DMS79 (cell line): ENCODE results near the gene FRMD4A.

Experiments used
- DNase-seq: peaks from one replicate; lab custom pipeline; 2025; lab: John Stamatoyannopoulos, UW

FRMD4A gene

GRCh38 chr10:14330388-14331061 lies at the start of gene FRMD4A:
TSS of gene FRMD4A (minus strand) at chr10:14330924.
- DNase-seq = no peak

GRCh38 chr10:14379556-14380280 lies 49.0 kb upstream of the FRMD4A start:
- DNase-seq = no peak

GRCh38 chr10:14378387-14378960 lies 47.8 kb upstream of the FRMD4A start:
- DNase-seq = no peak

DNA sequence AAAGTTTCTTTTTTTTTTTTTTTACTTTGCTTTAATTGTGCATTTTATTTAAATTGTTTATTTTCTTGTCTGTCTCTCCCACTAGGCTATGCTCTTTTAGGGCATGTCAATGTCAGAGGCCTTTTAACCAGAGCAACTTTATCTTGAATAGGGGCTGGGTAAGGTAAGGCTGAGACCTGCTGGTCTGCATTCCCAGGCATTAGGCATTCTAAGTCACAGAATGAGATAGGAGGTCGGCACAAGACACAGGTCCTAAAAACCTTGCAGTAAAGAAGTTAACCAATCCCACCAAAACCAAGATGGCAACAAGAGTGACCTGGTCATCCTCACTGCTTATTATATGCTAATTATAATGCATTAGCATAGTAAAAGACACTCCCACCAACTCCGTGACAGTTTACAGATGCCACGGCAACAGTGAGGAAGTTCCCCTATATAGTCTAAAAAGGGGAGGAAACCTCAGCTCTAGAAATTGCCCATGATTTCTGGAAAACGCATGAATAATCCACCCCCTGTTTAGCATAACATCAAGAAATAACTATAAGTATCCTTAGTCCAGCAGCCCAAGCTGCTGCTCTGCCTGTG lies 47.0 kb upstream of the FRMD4A start:
- DNase-seq = no peak

- DNase-seq = no peak
Observed at GRCh38 chr10:14374745-14375445, 44.2 kb upstream of the FRMD4A start.

DNA sequence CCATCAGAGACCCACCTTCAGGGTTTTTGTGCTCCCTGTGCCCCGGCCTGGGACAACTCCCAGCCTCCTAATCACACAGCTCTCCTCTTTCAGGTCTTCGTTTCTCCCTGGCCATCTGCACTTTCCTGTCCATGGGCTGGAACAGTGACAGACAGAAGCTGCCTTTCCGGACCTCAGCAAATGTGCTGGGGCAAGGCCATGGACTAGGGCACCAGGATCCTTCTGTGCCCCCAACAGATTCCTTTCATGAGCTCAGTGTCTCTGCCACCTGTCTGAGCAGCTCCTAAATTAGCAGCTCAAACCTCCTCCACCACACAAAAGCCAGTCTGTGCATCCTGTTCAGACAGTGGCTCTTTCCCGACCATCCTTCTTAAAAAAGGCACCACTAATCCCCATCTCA lies 41.9 kb upstream of the FRMD4A start:
- no peak for DNase-seq

- no peak for DNase-seq
Observed at GRCh38 chr10:14371581-14371980, 40.9 kb upstream of the FRMD4A start.

- no peak for DNase-seq
Observed at GRCh38 chr10:14370894-14371293, 40.2 kb upstream of the FRMD4A start.

- no peak for DNase-seq
Observed at GRCh38 chr10:14369906-14370305, 39.2 kb upstream of the FRMD4A start.

GRCh38 chr10:14366760-14367159 lies 36.0 kb upstream of the FRMD4A start:
- DNase-seq = no peak

DNA sequence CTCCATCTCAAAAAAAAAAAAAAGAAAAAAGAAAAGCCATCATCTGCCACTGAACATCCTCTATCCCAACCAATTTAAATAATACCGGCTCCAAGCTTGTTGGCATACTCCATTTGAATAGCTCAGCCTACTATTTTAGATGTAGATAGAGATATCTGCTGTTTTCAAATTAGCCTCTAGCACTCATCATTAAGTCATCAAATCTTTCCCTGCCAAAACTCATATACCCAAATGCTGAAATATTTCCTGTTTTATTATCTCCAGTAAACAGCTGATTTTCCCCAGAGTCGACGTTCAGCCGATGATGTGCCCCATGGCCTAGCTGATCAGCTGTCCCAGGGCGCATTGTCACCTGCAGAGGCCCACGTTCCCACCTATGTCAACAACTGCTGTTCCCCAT lies 34.5 kb upstream of the FRMD4A start:
- DNase-seq = no peak

GRCh38 chr10:14362104-14362503 lies 31.4 kb upstream of the FRMD4A start:
- DNase-seq = no peak

GRCh38 chr10:14360961-14361360 lies 30.2 kb upstream of the FRMD4A start:
- DNase-seq = no peak

GRCh38 chr10:14360515-14360914 lies 29.8 kb upstream of the FRMD4A start:
- DNase-seq = no peak

GRCh38 chr10:14358886-14359573 lies 28.3 kb upstream of the FRMD4A start:
- DNase-seq = no peak

DNA sequence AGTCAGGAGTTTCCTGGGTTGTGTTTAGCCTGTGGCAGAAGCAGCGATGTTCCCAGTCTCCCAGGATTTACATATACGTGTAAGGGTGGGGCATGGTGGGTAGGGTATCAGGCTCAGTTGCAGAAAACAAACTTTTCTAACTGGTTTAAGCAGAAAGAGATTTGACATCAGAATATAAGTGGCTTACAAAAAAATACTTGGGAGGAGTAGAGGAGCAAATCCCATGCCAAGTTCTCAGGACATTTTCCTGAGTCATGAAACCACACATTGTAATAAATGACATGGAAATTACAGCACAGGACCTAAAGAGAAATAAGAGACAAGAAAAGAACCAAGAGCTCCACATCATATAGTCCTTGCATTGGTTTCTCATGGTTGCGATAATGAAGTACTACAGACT lies 26.2 kb upstream of the FRMD4A start:
- DNase-seq = no peak

GRCh38 chr10:14355750-14356149 lies 25.0 kb upstream of the FRMD4A start:
- no peak for DNase-seq

GRCh38 chr10:14353291-14353913 lies 22.7 kb upstream of the FRMD4A start:
- no peak for DNase-seq

- no peak for DNase-seq
Observed at GRCh38 chr10:14350006-14350405, 19.3 kb upstream of the FRMD4A start.

GRCh38 chr10:14349081-14349480 lies 18.4 kb upstream of the FRMD4A start:
- DNase-seq = no peak

DNA sequence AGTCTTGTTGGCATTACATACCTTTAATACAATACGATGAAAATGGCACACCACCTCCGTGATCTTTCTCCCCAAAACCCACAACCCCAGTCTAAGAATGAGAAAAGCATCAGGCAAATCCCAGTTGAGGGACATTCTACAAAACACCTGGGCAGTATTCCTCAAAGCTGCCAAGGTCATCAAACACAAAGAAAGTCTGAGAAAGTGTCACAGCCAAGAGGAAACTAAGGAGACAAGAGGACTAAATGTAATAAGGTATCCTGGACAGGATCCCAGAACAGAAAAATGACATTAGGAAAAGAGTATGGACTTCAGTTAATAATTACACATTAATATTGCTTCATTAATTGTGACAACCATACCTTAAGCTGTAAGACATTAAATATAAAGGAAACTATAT lies 14.5 kb upstream of the FRMD4A start:
- DNase-seq = no peak
